Type B pancreatic cell (in vitro differentiated cells): Measurements from ENCODE around the gene SRP14. TPM values are rescaled to one million over a fixed set of nuclear protein-coding genes. Genes with fewer than 3 reads are reported as not detected.
"Not testable (repeated sequence)": the region's sequence is repeated elsewhere in the genome, so short reads cannot be mapped to it uniquely, and the experiment has no call there.

Source experiments
- DNase-seq: peaks from one replicate; pipeline ENCODE4 v3.0.0; 2021; ENCODE audit warnings: mixed read lengths; ENCODE audit not compliant: unreplicated experiment; ENCODE audit errors: extremely low spot score
- H3K27ac Mint-ChIP-seq: 2 replicates; pipeline ENCODE4 v1.8.0; 2021; ENCODE audit warnings: mild to moderate bottlenecking, mixed read lengths
- H3K27me3 Mint-ChIP-seq: 2 replicates; pipeline ENCODE4 v1.8.0; 2021; ENCODE audit warnings: mixed read lengths
- H3K36me3 Mint-ChIP-seq: 2 replicates; pipeline ENCODE4 v1.8.0; 2021; ENCODE audit warnings: mixed read lengths
- H3K4me1 Mint-ChIP-seq: one replicate; pipeline ENCODE4 v1.8.0; 2021; ENCODE audit warnings: mixed read lengths; ENCODE audit not compliant: unreplicated experiment
- H3K4me3 Mint-ChIP-seq: 2 replicates; pipeline ENCODE4 v1.8.0; 2021; ENCODE audit warnings: mild to moderate bottlenecking, mixed read lengths
- H3K9me3 Mint-ChIP-seq: 2 replicates; pipeline ENCODE4 v1.8.0; 2021; ENCODE audit warnings: mixed read lengths
- total RNA-seq: library from RNA; stranded (reverse); gene quantifications from 2 replicates; pipeline ENCODE4 v1.2.1, GENCODE V29; 2021; ENCODE audit warnings: low replicate concordance
- TF ChIP-seq, protein P1 (sequence below): fragments of 200-600 bp; sonication (generic); conservative IDR thresholded peaks from 2 replicates; pipeline ENCODE4 v1.5.0; 2021; ENCODE audit warnings: antibody characterized with exemption, mild to moderate bottlenecking

The SRP14 gene
- total RNA-seq, 1 donor from 2014 or later: 235 TPM

DNA sequence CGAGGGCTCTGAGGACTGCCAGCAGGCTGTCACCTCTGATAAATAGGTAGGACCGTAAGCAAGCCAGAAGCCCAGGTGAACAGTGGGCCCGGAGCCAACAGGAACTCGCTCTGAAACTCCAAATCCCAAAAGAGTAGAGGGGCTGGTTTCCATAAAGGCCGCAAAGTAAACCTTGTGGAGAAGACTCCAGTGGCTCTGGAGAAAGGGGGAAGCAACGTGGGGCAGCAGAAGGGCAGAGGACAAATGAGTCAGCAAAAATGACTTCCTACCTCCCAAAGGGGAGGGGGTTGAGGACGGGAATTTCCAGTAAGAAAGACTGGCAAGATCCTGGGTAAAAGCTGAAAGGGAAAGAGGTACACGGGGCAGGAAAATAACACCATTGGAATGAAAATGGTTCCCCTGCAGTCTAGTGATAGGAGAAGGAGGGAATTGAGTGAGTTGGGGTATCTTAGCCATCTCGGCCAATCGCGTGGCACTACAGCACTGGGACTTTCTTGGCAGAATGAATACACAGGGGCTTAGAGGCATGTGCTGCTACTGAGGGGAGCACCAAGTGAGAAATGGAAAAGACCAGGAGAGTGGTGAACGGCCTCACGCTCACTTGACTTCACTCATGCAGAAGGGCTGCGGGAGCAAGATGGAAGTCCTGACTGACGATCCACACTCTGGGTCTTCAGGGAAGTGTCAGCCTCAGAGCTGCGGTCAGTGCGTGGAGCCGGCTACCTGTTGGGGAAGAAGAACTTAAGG is 36.5 kb upstream of the SRP14 start:
- TF ChIP-seq, protein P1, sequence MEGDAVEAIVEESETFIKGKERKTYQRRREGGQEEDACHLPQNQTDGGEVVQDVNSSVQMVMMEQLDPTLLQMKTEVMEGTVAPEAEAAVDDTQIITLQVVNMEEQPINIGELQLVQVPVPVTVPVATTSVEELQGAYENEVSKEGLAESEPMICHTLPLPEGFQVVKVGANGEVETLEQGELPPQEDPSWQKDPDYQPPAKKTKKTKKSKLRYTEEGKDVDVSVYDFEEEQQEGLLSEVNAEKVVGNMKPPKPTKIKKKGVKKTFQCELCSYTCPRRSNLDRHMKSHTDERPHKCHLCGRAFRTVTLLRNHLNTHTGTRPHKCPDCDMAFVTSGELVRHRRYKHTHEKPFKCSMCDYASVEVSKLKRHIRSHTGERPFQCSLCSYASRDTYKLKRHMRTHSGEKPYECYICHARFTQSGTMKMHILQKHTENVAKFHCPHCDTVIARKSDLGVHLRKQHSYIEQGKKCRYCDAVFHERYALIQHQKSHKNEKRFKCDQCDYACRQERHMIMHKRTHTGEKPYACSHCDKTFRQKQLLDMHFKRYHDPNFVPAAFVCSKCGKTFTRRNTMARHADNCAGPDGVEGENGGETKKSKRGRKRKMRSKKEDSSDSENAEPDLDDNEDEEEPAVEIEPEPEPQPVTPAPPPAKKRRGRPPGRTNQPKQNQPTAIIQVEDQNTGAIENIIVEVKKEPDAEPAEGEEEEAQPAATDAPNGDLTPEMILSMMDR: no peak
- no peaks in the 10 kb centered on the region for H3K9me3 Mint-ChIP-seq
- peak overlapping the region; percentile 49 for H3K27ac Mint-ChIP-seq
- H3K4me3 Mint-ChIP-seq: peak overlapping the region; percentile 25
- H3K36me3 Mint-ChIP-seq: peaks cover 3% of the 10 kb centered on the region
- H3K27me3 Mint-ChIP-seq: peaks cover 3% of the 10 kb centered on the region
- peaks cover 37% of the 10 kb centered on the region for H3K4me1 Mint-ChIP-seq
- DNase-seq: no peak

DNA sequence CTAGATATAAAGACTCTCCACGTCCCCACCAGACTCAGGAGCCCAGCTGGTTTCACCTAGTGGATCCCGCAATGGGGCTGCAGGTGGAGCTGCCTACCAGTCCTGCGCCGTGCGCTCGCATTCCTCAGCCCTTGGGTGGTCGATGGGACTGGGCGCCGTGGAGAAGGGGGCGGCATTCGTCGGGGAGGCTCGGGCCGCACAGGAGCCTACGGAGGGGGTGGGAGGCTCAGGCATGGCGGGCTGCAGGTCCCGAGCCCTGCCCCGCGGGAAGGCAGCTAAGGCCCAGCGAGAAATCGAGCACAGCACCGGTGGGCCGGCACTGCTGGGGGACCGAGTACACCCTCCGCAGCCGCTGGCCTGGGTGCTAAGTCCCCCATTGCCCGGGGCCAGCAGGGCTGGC is 35.7 kb upstream of the SRP14 start:
- not testable (repeated sequence) for H3K9me3 Mint-ChIP-seq, H3K27me3 Mint-ChIP-seq, DNase-seq, H3K36me3 Mint-ChIP-seq, H3K27ac Mint-ChIP-seq, H3K4me3 Mint-ChIP-seq
- peaks cover 37% of the 10 kb centered on the region for H3K4me1 Mint-ChIP-seq

DNA sequence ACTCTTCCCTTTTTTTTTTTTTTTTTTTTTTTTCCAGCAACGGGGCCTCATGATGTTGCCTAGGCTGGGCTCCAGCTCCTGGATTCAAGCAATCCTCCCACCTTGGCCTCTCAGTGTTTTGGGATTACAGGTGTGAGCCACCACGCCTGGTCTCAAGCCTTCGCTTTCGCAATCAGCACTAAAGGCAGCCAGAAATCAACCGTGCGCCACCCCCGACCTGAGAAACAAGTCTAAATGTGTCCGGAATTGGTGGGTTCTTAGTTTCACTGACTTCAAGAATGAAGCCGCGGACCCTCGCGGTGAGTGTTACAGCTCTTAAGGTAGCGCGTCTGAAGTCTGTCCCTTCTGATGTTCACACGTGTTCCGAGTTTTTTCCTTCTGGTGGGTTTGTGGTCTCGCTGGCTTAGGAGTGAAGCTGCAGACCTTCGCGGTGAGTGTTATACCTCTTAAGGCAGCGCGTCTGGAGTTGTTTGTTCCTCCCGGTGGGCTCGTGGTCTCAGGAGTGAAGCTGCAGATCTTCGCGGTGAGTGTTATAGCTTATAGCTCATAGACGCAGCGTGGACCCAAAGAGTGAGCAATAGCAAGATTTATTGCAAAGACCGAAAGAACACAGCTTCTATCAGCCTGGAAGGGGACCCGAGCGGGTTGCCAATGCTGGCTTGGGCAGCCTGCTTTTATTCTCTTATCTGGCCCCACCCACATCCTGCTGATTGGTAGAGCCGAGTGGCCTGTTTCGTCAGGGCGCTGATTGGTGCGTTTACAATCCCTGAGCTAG is 34.9 kb upstream of the SRP14 start:
- DNase-seq, H3K9me3 Mint-ChIP-seq, H3K4me3 Mint-ChIP-seq, H3K27ac Mint-ChIP-seq, H3K36me3 Mint-ChIP-seq, H3K27me3 Mint-ChIP-seq: not testable (repeated sequence)
- peaks cover 33% of the 10 kb centered on the region for H3K4me1 Mint-ChIP-seq

DNA sequence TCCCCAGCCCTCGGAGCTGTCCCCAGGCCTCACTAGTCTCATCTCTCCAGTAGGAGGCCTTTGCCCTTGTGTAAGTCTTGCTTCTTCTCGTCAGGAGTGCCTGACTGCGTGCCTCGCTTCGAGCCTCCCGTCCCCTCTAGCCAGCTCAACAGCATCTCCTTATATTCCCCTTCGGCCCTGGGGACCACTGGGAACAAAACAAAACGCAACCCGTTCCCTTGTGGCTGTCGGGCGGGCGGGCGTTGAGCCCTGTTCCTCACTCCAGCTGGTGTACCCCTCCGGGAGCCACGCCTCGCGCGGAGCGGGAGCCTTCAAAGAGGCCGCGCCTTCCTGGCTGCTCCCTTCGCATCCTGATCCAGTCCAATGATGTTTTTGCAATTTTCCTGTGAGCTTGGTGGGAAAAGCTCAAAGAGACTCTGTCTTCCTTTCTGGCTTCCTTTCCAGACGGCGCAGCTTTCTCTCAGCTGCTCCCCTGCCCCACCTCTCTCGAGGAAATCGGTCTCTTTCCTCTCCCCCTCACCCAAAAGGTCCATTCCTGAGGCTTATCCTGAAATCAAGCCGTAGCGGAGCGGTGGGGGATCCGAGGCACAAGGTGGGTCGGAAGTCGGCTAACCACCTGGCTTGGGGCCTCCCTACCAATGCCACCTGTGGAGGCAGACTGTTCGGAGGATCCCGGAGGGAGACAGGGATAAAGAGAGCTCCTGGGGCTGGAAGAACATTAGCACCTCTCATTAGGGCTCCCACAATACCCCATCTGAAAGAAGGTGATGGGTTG is 33.4 kb upstream of the SRP14 start:
- no peak for DNase-seq
- no peaks in the 10 kb centered on the region for H3K9me3 Mint-ChIP-seq
- H3K4me3 Mint-ChIP-seq: no peak overlapping the region
- H3K27ac Mint-ChIP-seq: peak overlapping the region; percentile 41
- H3K4me1 Mint-ChIP-seq: peaks cover 24% of the 10 kb centered on the region
- no peaks in the 10 kb centered on the region for H3K27me3 Mint-ChIP-seq
- TF ChIP-seq, protein P1: no peak
- H3K36me3 Mint-ChIP-seq: no peaks in the 10 kb centered on the region

DNA sequence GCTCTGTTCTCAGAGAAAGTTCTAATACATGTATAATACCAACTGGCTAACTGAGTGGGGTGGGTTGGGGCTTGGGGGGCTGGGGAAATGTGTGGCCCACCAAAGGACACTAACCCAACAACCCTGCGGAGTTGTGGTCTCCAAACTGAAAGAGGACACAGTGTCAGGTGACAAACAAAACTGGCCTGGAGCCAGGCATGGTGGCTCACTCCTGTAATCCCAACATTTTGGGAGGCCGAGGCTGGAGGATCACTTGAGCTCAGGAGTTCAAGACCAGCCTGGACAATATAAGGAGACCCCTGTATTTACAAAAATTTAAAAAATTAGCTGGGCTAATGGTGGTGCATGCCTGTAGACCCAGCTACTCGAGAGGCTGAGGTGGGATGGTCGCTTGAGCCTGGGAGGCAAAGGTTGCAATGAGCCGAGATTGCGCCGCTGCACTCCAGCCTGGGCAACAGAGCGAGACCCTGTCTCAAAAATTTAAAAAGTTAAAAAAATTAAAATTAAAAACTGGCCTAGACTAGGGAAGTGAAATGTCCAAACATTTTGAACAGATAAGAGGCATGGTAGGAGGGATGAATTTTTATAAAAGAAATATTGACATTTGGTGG is 31.7 kb upstream of the SRP14 start:
- H3K4me3 Mint-ChIP-seq: no peak overlapping the region

DNA sequence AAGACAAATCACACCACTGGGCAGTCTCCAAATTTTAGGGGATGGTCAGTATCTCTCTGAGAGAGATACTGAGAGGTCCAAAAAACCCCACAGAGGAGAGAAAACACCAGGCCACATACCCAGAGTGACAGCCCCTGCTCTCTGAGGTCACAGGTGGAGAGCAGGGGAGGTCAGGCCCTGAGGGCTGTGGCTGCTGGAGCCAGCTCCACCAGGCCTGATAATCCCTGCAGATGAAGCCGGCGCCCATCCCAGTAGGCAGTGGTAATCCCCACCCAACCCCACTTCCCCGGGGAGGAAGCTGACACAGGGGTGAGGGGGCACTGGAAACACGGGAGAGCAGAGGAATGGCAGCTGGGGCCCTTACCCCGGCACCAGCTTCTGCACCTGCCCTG is 31.2 kb upstream of the SRP14 start:
- Mint-ChIP-seq H3K4me3 (no peak overlapping the region), H3K36me3 (no peaks in the 10 kb centered on the region), H3K9me3 (no peaks in the 10 kb centered on the region), H3K27ac (no peak overlapping the region), H3K27me3 (no peaks in the 10 kb centered on the region), H3K4me1 (peaks cover 27% of the 10 kb centered on the region)
- TF ChIP-seq, protein P1: no peak
- no peak for DNase-seq

More for the DNA sequence above, 31.7 kb upstream of the SRP14 start:
- DNase-seq: no peak
- TF ChIP-seq, protein P1: no peak
- H3K27ac Mint-ChIP-seq: no peak overlapping the region
- no peaks in the 10 kb centered on the region for H3K36me3 Mint-ChIP-seq
- H3K4me1 Mint-ChIP-seq: peaks cover 32% of the 10 kb centered on the region
- no peaks in the 10 kb centered on the region for H3K27me3 Mint-ChIP-seq
- H3K9me3 Mint-ChIP-seq: no peaks in the 10 kb centered on the region
